ENCODE measurements around the gene ACTR2.
A peak's percentile ranks its signal among the peaks of the same experiment; 100 is the strongest.
"Not testable (repeated sequence)": the region's sequence is repeated elsewhere in the genome, so short reads cannot be mapped to it uniquely, and the experiment has no call there.

The ACTR2 gene
- total RNA-seq: 265 to 311 reads per million in 2 experiments

DNA sequence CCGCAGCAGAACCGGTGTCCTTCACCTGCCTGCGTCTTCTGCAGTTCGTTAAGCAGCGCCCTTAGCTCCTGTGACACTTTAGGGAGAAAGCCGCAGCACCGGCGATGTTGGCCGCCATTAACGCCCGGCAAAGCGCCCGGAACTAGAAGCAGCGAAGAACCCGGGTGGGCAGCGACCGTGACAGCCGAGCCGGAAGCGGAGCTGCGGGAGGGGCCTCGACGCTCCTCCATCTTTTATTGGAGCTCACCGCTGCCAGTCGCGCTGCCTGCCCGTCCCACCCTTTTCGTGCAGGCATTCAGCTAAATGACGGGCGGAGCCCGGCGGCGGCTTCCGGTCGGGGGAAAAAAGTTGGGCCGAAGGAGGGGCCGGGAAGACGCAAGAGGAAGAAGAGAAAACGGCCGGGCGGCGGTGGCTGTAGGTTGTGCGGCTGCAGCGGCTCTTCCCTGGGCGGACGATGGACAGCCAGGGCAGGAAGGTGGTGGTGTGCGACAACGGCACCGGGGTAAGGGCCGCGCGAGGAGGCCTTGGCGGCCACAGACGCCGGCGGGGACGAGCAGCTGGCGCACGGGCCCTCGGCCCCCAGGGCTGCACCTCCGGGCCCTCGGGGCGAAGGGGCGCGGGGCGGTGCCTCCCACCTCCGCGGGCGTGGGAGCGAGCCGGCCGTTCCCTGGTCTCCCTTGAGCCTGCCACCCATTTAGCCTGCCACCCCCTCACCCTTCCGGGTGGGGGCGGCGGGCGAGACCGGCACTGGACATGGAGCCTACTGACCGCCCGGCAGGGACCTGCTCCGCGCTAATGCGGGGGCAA is at the start of gene ACTR2:
TSS of gene ACTR2 (plus strand) at position 376 of the 807 bp plus-strand sequence. CDS start at position 455, 79 bp downstream.
- peak; percentile 93 for DNase-seq (ENCODE audit: low read depth)

DNA sequence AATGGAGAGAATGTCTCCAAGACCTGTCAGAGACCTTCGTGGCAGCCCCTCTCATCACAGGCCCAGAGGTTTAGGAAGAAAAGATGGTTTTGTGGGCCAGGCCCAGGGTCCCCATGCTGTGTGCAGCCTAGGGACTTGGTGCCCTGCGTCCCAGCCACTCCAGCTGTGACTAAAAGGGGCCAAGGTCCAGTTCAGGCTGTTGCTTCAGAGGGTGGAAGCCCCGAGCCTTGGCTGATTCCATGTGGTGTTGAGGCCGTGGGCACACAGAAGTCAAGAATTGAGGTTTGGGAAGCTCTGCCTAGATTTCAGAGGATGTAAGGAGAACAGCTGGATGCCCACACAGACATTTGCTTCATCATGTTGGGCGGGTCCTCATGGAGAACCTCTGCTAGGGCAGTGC is 45.1 kb upstream of the ACTR2 start:
- DNase-seq (ENCODE audit: low read depth): no peak

DNA sequence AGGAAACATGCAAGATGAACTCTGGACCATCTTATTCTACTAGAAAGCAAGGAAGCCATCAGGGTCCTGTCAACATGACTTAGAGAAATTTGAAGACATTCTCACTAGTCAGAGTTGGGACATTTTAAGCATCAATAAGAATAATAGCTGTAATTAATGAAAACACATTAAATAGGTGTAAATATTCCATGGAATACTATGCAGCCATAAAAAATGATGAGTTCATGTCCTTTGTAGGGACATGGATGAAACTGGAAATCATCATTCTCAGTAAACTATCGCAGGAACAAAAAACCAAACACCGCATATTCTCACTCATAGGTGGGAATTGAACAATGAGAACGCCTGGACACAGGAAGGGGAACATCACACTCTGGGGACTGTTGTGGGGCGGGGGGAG is 44.2 kb upstream of the ACTR2 start:
- DNase-seq (ENCODE audit: low read depth): not testable (repeated sequence)

DNA sequence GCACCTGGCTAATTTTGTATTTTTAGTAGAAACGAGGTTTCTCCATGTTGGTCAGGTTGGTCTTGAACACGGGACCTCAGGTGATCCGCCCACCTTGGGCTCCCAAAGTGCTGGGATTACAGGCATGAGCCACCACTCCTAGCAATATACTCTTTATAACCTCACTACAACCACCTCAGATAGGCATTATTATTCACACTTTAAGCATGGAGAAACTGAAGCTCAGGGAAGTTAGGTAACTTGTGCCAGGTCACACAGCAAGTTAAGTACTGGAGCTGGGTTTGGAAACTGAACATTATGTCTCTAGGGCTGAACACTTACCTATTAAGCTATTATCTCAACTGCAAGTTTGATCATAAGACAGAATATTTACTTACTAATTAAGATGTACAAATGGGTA is 42.6 kb upstream of the ACTR2 start:
- DNase-seq (ENCODE audit: low read depth): no peak

DNA sequence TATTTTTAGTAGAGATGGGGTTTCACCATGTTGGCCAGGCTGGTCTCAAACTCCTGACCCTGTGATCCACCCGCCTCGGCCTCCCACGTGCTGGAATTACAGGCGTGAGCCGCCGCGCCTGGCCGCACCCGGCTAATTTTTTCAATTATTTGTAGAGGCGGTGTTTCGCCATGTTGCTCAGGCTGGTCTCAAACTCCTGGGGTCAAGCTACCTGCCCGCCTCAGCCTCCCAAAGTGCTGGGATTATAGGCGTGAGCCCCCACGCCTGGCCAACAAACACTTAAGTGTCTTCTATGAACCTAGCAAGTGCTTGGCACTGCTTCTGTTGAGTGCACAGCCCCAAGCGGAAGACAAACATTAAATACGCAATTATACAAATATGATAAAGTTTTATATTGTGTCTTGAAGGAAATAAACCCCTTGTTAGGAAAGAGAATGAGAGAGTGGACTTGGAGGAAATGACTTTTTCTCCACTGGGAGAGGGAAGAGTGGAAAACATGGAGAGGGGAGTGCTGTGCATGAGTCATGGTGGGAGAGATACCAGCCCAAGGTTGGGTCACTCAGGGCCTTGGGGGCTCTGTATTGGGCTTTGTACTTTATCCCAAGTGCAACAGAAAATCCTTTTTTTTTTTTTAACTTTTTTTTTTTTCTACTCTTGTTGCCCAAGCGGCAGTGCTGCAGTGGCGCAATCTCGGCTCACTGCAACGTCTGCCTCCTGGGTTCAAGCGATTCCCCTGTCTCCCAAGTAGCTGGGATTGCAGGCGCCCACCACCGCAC is 41.4 kb upstream of the ACTR2 start:
- DNase-seq (ENCODE audit: low read depth): no peak

DNA sequence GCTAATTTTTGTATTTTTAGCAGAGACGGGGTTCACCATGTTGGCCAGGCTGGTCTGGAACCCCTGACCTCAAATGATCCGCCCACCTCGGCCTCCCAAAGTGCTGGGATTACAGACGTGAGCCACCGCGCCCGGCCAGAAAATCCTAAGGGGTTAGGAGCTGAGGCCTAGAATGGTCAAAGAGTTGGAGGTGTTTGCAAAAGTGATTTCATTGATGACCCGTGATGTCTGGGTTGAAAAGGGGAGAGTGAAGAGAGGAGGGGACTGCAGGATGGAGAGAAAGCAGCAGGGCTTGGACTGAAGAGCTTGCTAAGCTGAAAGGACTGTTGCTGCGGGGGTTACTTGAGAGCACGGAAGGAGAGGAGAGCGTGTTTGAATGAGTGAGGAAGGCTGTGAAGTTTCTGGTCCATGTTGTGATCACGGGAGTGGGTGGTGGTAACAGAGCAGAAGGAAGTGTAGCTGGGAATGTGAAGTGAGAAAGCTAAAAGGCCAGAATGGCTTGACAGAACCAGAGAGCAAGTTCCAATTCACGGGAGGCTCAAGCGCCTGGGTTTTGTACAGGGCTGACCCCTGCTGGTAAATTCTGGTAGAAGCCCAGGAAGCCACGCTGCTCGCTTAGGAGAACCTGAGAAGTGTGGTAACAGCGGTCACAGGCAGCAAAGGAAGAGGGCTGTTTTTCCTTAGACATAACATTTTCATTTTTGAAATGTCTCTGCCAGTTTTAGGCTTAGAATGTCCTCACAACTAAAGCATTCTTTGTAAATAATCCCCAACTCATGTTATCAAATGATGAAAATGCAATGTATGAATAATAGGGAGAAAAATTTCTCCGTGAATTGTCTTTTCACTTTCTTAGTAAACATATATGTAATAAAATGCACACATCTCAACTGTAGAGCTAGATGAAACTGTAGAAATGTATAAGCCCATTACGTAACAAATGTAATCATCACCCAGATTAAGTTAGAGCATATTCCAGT is 40.5 kb upstream of the ACTR2 start:
- peak; percentile 37 for DNase-seq (ENCODE audit: low read depth)

DNA sequence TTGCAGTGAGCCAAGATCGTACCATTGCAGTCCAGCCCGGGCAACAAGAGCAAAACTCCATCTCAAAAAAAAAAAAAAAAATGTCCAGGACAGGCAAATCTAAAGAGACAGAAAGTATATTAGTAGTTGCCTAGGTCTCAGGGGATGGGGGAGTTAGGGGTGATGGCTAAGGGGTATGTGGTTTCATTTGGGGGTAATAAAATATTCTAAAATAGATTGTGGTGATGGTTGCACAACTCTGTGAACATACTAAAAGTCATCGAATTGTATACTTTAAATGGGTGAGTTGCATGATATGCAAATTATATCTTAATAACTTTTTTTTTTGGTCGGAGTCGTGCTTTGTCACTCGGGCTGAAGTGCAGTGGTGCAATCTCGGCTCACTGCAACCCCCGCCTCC is 34.2 kb upstream of the ACTR2 start:
- no peak for DNase-seq (ENCODE audit: low read depth)

DNA sequence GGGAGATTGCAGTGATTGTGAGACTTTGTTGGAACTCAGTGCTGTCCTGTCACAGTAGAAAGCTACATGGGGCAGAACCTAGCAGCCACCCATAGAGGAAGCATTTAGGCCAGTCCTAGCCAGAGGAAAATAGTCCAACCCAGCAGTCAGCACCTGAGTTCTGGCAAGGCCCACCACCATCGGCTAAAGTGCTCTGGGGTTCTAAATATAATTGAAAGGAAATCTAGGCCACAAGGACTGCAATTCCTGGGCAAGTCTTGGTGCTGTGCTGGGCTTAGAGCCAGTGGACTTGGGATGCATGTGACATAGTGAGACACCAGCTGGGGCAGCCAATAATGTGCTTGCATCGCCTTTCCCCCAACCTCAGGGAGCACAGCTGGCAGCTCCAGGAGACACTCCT is 28.9 kb upstream of the ACTR2 start:
- DNase-seq (ENCODE audit: low read depth): no peak

DNA sequence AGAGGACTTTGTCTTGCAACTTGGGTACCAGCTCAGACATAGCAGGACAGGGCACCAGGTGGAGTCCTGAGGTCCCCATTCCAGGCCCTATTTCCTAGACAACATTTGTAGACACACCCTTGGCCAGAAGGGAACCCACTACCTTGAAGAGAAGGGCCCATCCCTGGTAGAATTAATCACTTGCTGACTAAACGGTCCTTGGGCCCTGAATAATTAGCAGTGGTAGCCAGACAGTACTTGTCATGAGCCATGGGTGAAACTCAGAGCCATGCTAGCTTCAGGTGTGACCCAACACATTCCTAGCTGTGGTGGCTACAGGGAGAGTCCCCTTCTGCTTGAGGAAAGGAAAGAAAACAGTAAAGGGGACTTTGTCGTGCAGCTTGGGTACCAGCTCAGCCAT is 28.5 kb upstream of the ACTR2 start:
- DNase-seq (ENCODE audit: low read depth): no peak

DNA sequence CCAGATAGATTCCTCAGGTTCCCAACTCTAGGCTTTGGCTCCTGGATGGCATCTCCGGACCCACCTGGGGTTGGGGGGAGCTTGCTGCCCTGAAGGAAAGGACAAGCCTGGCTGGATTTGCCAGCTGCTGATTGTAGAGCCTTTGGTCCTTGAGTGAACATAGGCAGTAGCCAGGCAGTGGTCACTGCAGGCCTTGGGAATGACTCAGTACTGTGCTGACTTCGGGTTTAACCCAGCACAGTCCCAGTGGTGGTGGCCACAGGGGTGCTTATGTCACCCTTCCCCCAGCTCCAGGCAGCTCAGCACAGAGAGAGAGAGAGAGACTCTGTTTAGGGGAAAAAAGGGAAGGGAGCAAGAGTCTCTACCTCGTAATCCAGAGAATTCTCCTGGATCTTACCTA is 27.7 kb upstream of the ACTR2 start:
- DNase-seq (ENCODE audit: low read depth): no peak

DNA sequence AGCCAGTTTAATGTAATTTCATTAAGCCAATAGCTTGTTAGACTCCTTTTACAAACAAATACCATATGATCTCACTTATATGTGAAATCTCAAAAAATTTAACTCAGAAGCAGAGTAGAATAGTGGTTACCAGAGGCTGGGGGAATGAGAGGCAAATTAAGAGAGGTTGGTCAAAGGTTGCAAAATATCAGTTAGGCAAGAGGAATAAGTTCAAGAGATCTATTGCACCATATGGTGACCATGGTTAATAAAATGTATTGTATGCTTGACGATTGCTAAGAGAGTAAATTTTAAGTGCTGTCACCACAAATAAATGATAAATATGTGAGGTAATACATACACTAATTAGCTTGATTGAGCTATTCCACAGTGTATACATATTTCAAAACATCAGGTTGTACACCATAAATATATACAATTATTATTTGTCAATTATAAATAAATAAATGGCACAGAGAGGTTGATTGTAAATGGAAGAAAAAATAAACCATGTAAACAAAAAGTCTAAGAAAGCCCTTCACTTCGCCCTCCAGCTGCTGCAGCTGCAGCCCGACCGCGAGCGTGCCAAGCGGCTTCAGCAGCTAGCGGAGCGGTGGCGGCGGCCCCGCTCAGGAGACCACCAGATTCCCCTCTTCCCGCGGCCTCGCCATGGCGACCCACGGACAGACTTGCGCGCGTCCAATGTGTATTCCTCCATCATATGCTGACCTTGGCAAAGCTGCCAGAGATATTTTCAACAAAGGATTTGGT is 23.0 kb upstream of the ACTR2 start:
- no peak for DNase-seq (ENCODE audit: low read depth)

DNA sequence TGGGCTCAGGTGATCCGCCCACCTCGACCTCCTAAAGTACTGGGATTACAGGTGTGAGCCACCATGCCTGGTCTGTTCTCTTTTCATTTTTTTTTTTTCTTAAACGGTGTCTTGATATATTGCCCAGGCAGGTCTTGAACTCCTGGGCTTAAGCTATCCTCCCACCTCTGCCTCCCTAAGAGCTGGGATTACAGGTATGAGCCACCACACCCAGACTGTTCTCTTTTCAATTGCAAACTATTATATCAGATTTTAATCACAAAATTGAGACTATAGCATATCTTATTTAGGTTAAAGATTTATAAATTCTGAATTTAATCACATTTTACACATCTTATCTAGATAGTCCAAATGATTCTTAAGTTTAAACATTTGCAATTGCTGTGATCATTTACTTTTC is 15.5 kb upstream of the ACTR2 start:
- no peak for DNase-seq (ENCODE audit: low read depth)

DNA sequence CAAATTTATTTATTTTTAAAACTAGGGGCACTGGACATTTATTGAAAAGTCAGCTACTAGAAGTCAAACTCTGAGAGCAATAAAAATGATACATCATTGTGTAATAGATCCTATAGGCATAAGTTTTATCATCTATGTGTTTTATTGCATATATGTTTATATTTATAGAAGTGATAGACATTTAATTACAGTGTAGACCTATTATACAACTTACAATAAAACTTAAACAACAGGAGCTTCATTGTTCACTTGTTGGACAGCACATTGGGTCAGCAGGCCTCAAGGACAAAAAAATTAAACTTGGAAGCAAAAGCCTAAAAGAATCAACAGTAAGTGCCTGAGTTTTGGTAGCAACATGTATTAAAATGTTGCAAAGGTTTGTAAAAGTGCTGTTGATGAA is 15.0 kb upstream of the ACTR2 start:
- DNase-seq (ENCODE audit: low read depth): no peak

DNA sequence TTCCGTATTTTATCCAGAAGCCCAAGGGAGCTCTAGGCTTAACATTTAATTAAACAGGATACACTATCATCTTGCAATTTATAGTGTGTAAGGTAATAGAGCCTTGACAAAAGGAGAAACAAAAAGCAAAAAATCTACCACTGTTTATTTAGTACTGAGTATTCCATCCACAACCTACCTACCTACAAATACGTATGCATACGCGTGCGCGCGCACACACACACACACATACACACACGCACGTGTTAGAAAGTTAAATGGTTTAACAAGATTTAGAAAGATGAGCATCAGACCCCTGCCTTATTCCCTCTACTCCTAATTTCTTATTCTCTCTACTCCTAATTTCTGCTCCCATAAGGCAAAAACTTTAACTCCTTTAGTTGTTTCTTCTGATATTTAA is 14.6 kb upstream of the ACTR2 start:
- DNase-seq (ENCODE audit: low read depth): no peak

DNA sequence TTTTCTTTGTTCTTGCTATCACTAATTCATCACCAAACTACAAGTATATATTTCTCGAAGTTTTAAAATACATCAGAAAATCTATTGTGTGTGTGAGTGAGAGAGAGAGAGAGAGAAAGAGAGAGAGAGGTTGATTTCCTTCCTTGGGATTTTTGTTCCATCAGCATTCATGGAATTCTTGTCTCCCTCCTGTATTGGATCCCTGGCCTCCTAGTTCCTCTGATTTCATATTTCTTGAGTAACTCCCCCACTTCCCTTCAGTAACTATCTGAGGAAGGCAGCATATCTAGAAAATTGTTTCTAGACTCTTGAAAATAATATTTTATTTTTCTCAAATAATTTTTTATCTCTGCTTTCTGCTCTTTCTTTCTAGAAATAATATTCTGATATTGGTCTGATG is 13.3 kb upstream of the ACTR2 start:
- DNase-seq (ENCODE audit: low read depth): no peak

DNA sequence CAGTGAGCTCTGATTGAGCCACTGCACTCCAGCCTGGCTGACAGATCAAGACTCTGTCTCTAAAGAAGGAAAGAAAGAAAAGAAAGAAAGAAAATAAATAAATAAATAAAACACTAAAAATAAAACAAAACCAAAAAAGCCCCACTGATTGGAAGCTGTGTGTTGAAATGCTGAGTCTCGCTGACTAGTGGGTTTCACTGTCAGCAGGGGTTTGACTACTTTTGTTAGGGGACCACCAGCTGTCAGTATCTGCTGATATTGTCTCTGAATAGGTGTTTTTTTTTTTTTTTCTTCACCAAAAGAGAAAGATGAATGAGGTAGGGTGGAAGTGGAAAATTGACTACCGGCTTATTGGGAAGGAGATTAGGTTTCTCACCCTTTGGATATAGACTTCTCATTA is 12.8 kb upstream of the ACTR2 start:
- no peak for DNase-seq (ENCODE audit: low read depth)

DNA sequence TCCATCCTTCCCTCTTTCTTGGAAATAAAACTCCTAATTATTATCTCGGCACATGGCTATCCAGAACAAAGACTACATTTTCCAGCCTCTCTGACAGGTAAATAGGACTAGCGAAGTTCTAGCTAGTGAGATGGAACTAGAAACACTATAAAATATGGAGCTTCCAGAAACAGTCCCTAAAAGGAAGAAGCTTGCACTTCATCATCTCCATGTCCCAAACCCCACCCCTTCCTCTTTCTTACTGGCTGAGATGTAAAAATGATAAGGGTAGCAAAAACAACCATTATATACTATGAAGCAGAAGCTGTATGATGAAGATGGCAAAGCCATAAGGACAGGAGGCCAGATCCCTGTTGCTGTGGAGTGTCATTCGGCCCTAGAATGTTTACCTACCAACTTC is 11.7 kb upstream of the ACTR2 start:
- no peak for DNase-seq (ENCODE audit: low read depth)

DNA sequence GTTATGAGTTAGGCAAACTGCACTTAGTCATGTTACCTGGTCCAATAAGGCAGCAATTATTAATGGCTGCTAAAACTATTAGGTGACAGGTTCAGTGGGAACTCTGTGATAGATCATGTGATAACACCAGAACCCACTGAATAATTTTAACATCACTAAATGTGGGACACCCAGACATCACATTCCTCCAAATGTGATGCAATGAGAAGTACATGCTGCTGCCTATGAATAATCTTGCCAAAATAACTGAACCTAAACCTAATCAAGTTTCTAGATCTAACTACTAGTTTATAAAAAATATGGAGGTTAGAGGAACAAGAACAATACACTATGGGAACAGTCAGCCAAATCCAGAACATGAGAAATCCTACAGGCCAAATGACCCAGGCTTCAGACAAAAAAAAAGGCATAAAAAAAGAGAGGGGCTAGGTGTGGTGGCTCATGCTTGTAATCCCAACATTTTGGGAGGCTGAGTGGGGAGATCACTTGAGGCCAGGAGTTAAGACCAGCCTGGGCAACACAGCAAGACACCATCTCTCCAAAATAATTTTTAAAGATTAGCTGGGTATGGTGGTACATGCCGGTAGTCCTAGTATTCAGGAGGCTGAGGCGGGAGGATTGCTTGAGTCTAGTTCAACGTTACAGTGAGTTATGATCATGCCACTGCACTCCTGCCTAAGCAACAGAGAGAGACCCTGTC is 7.0 kb upstream of the ACTR2 start:
- DNase-seq (ENCODE audit: low read depth): no peak

DNA sequence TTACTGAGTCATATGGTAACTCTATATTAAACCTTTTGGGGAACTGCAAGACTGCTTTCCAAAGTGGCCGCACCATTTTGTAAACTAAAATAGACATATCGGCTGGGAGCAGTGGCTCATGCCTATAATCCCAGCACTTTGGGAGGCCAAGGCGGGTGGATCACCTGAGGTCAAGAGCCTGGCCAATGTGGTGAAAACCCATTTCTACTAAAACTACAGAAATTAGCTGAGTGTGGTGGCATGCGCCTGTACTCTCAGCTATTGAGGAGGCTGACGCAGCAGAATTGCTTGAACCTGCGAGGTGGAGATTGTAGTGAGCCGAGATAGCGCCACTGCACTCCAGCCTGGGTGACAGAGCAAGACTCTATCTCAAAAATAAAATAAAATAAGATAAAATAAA is 6.4 kb upstream of the ACTR2 start:
- not testable (repeated sequence) for DNase-seq (ENCODE audit: low read depth)

DNA sequence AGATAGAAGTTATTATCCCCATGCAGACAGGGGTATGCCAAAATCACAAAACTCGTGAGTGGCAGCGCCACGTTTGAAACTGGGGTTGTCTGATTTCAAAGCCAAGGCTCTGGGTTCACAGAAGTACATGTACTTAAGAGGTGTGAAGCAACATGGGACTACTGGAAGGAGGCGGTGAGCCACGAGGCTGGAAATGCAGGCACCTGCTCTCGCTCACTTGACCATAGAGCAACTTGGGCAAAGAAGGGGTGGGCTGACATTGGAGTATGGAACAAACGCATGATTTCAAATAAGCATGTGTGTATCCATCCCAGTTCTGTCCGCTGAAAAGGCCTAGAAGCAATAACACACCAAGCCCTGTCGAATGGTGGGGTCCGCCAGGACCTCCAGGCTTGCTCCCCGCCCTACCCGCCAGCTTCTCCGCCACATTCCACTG is 593 bp upstream of the ACTR2 start:
- no peak for DNase-seq (ENCODE audit: low read depth)

DNA sequence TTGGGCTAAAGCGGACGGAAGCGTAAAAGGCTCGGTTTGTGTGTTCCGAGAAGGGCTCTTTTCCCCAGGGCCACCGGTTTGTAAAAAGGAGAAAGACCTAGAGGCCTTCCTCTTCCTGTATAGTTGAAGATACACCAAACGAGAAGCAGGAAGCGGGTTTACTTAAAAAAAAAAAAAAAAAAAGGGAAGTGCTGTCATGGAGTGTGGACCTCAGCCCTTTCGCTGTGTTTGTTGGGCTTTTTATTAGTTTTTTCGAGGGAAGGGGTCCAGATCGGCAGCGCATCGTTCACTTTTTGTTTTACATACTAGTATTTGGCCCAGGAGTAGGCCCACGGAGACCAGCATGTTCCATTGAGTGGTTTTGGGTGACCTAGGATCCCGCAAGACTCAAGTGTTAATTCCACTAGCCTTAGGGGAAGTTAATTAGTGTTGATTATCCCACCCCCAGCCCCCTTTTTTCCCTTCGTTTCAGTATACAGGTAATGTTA is 676 bp downstream of the ACTR2 start:
- DNase-seq (ENCODE audit: low read depth): peak; percentile 13

Measured in T follicular helper cell (primary cell).